HG03378 (cell line): ENCODE measurements around the gene HES5.

ENCODE experiments used
- ATAC-seq: cut with Tn5 transposase; IDR thresholded peaks from one replicate; pipeline ENCODE4 v1.9.1; 2021; ENCODE audit warnings: mild to moderate bottlenecking, moderate library complexity; ENCODE audit not compliant: unreplicated experiment

The HES5 gene

GRCh38 chr1:2480986-2481364 lies 49.1 kb downstream of the HES5 start:
- no peak for ATAC-seq

GRCh38 chr1:2480236-2480985 lies 49.7 kb downstream of the HES5 start:
- ATAC-seq: no peak

- no peak for ATAC-seq
Measured at GRCh38 chr1:2479618-2480017, 50.4 kb downstream of the HES5 start.

GRCh38 chr1:2479186-2479585 lies 50.9 kb downstream of the HES5 start:
- ATAC-seq: no peak
